ENCODE data around the gene ADCY2.

GRCh38 chr5:7539571-7539970 is 143.6 kb downstream of the ADCY2 start:
- TF ChIP-seq BCL6 (CRISPR knock-in tag; IDR thresholded peaks at IDR 0.05), result no peak
- TF ChIP-seq KLF10 (CRISPR knock-in tag; IDR thresholded peaks at IDR 0.05), result no peak
- no peak for TF ChIP-seq RFX5 (IDR thresholded peaks at IDR 0.05; ENCODE audit: low read depth, low read length)
- TF ChIP-seq, protein P1, sequence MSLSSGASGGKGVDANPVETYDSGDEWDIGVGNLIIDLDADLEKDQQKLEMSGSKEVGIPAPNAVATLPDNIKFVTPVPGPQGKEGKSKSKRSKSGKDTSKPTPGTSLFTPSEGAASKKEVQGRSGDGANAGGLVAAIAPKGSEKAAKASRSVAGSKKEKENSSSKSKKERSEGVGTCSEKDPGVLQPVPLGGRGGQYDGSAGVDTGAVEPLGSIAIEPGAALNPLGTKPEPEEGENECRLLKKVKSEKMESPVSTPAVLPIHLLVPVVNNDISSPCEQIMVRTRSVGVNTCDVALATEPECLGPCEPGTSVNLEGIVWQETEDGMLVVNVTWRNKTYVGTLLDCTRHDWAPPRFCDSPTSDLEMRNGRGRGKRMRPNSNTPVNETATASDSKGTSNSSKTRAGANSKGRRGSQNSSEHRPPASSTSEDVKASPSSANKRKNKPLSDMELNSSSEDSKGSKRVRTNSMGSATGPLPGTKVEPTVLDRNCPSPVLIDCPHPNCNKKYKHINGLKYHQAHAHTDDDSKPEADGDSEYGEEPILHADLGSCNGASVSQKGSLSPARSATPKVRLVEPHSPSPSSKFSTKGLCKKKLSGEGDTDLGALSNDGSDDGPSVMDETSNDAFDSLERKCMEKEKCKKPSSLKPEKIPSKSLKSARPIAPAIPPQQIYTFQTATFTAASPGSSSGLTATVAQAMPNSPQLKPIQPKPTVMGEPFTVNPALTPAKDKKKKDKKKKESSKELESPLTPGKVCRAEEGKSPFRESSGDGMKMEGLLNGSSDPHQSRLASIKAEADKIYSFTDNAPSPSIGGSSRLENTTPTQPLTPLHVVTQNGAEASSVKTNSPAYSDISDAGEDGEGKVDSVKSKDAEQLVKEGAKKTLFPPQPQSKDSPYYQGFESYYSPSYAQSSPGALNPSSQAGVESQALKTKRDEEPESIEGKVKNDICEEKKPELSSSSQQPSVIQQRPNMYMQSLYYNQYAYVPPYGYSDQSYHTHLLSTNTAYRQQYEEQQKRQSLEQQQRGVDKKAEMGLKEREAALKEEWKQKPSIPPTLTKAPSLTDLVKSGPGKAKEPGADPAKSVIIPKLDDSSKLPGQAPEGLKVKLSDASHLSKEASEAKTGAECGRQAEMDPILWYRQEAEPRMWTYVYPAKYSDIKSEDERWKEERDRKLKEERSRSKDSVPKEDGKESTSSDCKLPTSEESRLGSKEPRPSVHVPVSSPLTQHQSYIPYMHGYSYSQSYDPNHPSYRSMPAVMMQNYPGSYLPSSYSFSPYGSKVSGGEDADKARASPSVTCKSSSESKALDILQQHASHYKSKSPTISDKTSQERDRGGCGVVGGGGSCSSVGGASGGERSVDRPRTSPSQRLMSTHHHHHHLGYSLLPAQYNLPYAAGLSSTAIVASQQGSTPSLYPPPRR (CRISPR knock-in tag; IDR thresholded peaks at IDR 0.05; ENCODE audit: borderline replicate concordance), result no peak
- TF ChIP-seq POLR2AphosphoS5 (IDR thresholded peaks at IDR 0.05; ENCODE audit: control insufficient read depth, insufficient read depth, low read depth, low read length), result no peak
- TF ChIP-seq POLR2A (conservative IDR thresholded peaks at IDR 0.05), result no peak
- TF ChIP-seq ZNF224 (CRISPR knock-in tag; IDR thresholded peaks at IDR 0.05), result no peak
- no peak for TF ChIP-seq BMI1 (IDR thresholded peaks at IDR 0.05; ENCODE audit: low read length)

Data from K562 (cell line).